ENCODE data around the gene SYT15. TPM values are rescaled to one million over a fixed set of nuclear protein-coding genes. Genes with fewer than 3 reads are reported as not detected.
"Not testable (repeated sequence)": the region's sequence is repeated elsewhere in the genome, so short reads cannot be mapped to it uniquely, and the experiment has no call there.

SYT15 gene
- total RNA-seq, 1 experiment from 2014 or later = 0.43 TPM

GRCh38 chr10:46587546-46587945 lies 8.6 kb downstream of the SYT15 start:
- H3K27me3 Mint-ChIP-seq (ENCODE audit: insufficient read depth, unreplicated experiment); H3K4me1 Mint-ChIP-seq (ENCODE audit: low read depth, unreplicated experiment); H3K36me3 ChIP-seq (ENCODE audit: control insufficient read depth, insufficient read depth, low read length); CTCF ChIA-PET; H3K4me3 Mint-ChIP-seq (ENCODE audit: unreplicated experiment); BruUV-seq (replicated peaks); H3K36me3 Mint-ChIP-seq (ENCODE audit: insufficient read depth, unreplicated experiment); H3K9me3 Mint-ChIP-seq (ENCODE audit: unreplicated experiment); H3K9me3 ChIP-seq; POLR2A ChIA-PET; H3K27ac Mint-ChIP-seq (ENCODE audit: unreplicated experiment); intact Hi-C loops (cut with micrococcal nuclease; ENCODE audit: unreplicated experiment); H3K4me1 ChIP-seq; H3K4me3 ChIP-seq (ENCODE audit: low read depth, low read length); H3K27me3 ChIP-seq (replicated peaks; ENCODE audit: control insufficient read depth, insufficient read depth, low read length); DNase-seq: not testable (repeated sequence)

DNA sequence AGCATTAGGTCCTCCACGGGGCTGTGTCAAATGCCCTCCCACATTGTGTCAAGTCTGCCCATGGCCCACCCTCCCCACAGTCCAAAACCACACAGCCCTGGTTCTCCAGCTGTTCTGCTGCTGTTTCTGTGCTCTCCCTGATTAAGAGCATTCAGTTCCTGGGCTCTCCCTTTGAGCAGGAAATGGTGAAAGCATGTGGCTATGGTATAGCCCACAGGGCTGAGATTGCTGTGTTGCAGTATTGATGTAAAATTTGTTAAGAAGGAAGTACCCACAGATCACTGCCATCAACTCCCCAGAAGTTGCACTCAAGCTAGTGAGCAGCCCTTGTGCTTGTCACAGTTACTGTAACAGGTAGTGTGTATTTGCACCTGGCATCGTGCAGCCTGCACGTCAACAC lies 9.3 kb downstream of the SYT15 start:
- H3K36me3 ChIP-seq (ENCODE audit: control insufficient read depth, insufficient read depth, low read length); H3K36me3 Mint-ChIP-seq (ENCODE audit: insufficient read depth, unreplicated experiment); H3K9me3 Mint-ChIP-seq (ENCODE audit: unreplicated experiment); BruUV-seq (replicated peaks); H3K27ac Mint-ChIP-seq (ENCODE audit: unreplicated experiment); intact Hi-C loops (cut with micrococcal nuclease; ENCODE audit: unreplicated experiment); H3K4me3 ChIP-seq (ENCODE audit: low read depth, low read length); H3K27me3 ChIP-seq (replicated peaks; ENCODE audit: control insufficient read depth, insufficient read depth, low read length); H3K4me1 Mint-ChIP-seq (ENCODE audit: low read depth, unreplicated experiment); DNase-seq; H3K9me3 ChIP-seq; H3K4me1 ChIP-seq; CTCF ChIA-PET; H3K27me3 Mint-ChIP-seq (ENCODE audit: insufficient read depth, unreplicated experiment); H3K4me3 Mint-ChIP-seq (ENCODE audit: unreplicated experiment); POLR2A ChIA-PET: not testable (repeated sequence)

GRCh38 chr10:46589589-46589988 lies 10.7 kb downstream of the SYT15 start:
- H3K36me3 Mint-ChIP-seq (ENCODE audit: insufficient read depth, unreplicated experiment); H3K4me3 ChIP-seq (ENCODE audit: low read depth, low read length); intact Hi-C loops (cut with micrococcal nuclease; ENCODE audit: unreplicated experiment); H3K27me3 Mint-ChIP-seq (ENCODE audit: insufficient read depth, unreplicated experiment); H3K9me3 ChIP-seq; CTCF ChIA-PET; H3K4me1 Mint-ChIP-seq (ENCODE audit: low read depth, unreplicated experiment); H3K4me1 ChIP-seq; BruUV-seq (replicated peaks); H3K4me3 Mint-ChIP-seq (ENCODE audit: unreplicated experiment); H3K9me3 Mint-ChIP-seq (ENCODE audit: unreplicated experiment); DNase-seq; H3K36me3 ChIP-seq (ENCODE audit: control insufficient read depth, insufficient read depth, low read length); POLR2A ChIA-PET; H3K27me3 ChIP-seq (replicated peaks; ENCODE audit: control insufficient read depth, insufficient read depth, low read length); H3K27ac Mint-ChIP-seq (ENCODE audit: unreplicated experiment): not testable (repeated sequence)

GRCh38 chr10:46591053-46591452 lies 12.1 kb downstream of the SYT15 start:
- CTCF ChIA-PET = not testable (repeated sequence)

DNA sequence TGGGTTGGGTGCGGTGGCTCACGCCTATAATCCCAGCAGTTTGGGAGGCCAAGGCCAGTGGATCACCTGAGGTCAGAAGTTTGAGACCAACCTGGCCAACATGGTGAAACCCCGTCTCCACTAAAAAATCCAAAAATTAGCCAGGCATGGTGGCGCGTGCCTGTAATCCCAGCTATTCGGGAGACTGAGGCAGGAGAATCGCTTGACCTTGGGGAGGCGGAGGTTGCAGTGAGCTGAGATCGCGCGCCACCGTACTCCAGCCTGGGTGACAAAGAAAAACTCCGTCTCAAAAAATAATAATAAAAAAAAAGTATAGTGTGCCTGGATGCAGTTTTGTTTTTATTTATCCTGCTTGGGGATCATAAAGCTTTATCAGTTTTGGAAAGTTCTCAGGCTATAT lies 14.4 kb downstream of the SYT15 start:
- CTCF ChIA-PET; H3K4me1 ChIP-seq; POLR2A ChIA-PET; BruUV-seq (replicated peaks); H3K9me3 Mint-ChIP-seq (ENCODE audit: unreplicated experiment); H3K9me3 ChIP-seq; intact Hi-C loops (cut with micrococcal nuclease; ENCODE audit: unreplicated experiment); H3K4me3 Mint-ChIP-seq (ENCODE audit: unreplicated experiment); H3K27ac Mint-ChIP-seq (ENCODE audit: unreplicated experiment); H3K4me3 ChIP-seq (ENCODE audit: low read depth, low read length); H3K36me3 ChIP-seq (ENCODE audit: control insufficient read depth, insufficient read depth, low read length); H3K4me1 Mint-ChIP-seq (ENCODE audit: low read depth, unreplicated experiment); H3K27me3 ChIP-seq (replicated peaks; ENCODE audit: control insufficient read depth, insufficient read depth, low read length); H3K27me3 Mint-ChIP-seq (ENCODE audit: insufficient read depth, unreplicated experiment); H3K36me3 Mint-ChIP-seq (ENCODE audit: insufficient read depth, unreplicated experiment): not testable (repeated sequence)
- DNase-seq = peak in 1 of 2 experiments; percentile 9

More at GRCh38 chr10:46591053-46591452, 12.1 kb downstream of the SYT15 start:
- H3K27ac Mint-ChIP-seq (ENCODE audit: unreplicated experiment); POLR2A ChIA-PET; H3K4me3 Mint-ChIP-seq (ENCODE audit: unreplicated experiment); H3K27me3 ChIP-seq (replicated peaks; ENCODE audit: control insufficient read depth, insufficient read depth, low read length); H3K4me3 ChIP-seq (ENCODE audit: low read depth, low read length); H3K4me1 ChIP-seq; BruUV-seq (replicated peaks); H3K27me3 Mint-ChIP-seq (ENCODE audit: insufficient read depth, unreplicated experiment); H3K9me3 Mint-ChIP-seq (ENCODE audit: unreplicated experiment); H3K9me3 ChIP-seq; H3K36me3 Mint-ChIP-seq (ENCODE audit: insufficient read depth, unreplicated experiment); intact Hi-C loops (cut with micrococcal nuclease; ENCODE audit: unreplicated experiment); H3K4me1 Mint-ChIP-seq (ENCODE audit: low read depth, unreplicated experiment); H3K36me3 ChIP-seq (ENCODE audit: control insufficient read depth, insufficient read depth, low read length); DNase-seq: not testable (repeated sequence)

DNA sequence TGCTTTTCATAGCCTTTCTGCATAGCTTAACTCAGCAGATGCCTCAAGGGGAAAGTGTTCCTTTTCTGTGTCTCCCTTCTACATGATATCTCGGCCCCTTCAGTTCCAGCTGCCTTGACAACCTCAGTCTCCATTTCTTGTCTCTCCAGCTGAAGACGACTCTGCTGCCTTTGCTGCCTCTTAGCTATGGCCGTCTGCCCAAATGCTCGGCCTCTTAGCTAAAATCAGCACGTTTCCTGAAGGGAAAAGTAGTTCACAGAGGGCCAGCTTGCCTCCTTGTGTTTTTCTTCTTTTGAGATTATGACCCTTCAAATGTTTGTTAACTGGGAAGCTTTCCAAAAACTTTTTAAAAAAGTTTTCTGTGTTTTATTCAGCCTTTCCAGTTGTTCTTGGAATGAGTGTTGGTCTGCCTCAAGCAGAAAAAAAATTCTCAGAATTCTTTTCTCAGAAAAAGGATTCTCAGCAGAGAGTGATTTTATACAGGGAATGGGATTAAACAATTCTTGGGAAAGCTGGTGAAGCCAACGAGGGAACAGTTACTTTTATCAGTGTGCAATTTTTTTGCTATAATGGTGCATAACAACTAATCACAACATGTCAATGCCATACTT lies 15.6 kb downstream of the SYT15 start:
- H3K4me3 Mint-ChIP-seq (ENCODE audit: unreplicated experiment); H3K9me3 ChIP-seq; DNase-seq; intact Hi-C loops (cut with micrococcal nuclease; ENCODE audit: unreplicated experiment); CTCF ChIA-PET; POLR2A ChIA-PET; H3K4me3 ChIP-seq (ENCODE audit: low read depth, low read length); H3K27me3 Mint-ChIP-seq (ENCODE audit: insufficient read depth, unreplicated experiment); H3K36me3 Mint-ChIP-seq (ENCODE audit: insufficient read depth, unreplicated experiment); H3K4me1 Mint-ChIP-seq (ENCODE audit: low read depth, unreplicated experiment); H3K9me3 Mint-ChIP-seq (ENCODE audit: unreplicated experiment); H3K4me1 ChIP-seq; H3K36me3 ChIP-seq (ENCODE audit: control insufficient read depth, insufficient read depth, low read length); H3K27ac Mint-ChIP-seq (ENCODE audit: unreplicated experiment); H3K27me3 ChIP-seq (replicated peaks; ENCODE audit: control insufficient read depth, insufficient read depth, low read length); BruUV-seq (replicated peaks): not testable (repeated sequence)

DNA sequence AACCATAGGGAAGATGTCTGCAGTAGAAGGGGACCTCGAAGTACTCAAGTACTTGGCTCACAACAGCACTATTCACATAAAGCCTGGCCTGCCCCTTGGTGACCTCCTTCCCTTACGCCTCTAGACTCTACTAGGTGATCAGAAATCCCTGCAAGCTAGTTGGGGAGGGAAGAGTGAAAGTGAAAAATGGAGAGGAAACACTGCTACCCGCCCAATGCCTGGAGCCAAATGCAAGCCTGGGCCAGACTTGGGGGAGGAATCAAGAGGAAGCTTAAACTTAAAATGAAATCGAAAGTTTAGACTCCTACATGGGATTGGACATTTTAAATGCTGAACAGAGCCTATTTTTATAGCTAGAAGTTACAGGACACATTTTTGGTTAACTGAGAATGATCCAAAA lies 17.6 kb downstream of the SYT15 start:
- DNase-seq = peak in 1 of 2 experiments; percentile 17
- intact Hi-C loops (cut with micrococcal nuclease; ENCODE audit: unreplicated experiment); H3K4me1 ChIP-seq; H3K36me3 ChIP-seq (ENCODE audit: control insufficient read depth, insufficient read depth, low read length); CTCF ChIA-PET; H3K36me3 Mint-ChIP-seq (ENCODE audit: insufficient read depth, unreplicated experiment); POLR2A ChIA-PET; H3K4me1 Mint-ChIP-seq (ENCODE audit: low read depth, unreplicated experiment); BruUV-seq (replicated peaks); H3K4me3 ChIP-seq (ENCODE audit: low read depth, low read length); H3K27ac Mint-ChIP-seq (ENCODE audit: unreplicated experiment); H3K9me3 Mint-ChIP-seq (ENCODE audit: unreplicated experiment); H3K27me3 Mint-ChIP-seq (ENCODE audit: insufficient read depth, unreplicated experiment); H3K9me3 ChIP-seq; H3K27me3 ChIP-seq (replicated peaks; ENCODE audit: control insufficient read depth, insufficient read depth, low read length): not testable (repeated sequence)
- H3K4me3 Mint-ChIP-seq (ENCODE audit: unreplicated experiment) = peak overlapping the region; percentile 83
